HG03095 (cell line): Measurements from ENCODE around the gene CD38.
"Not testable (repeated sequence)": the region's sequence is repeated elsewhere in the genome, so short reads cannot be mapped to it uniquely, and the experiment has no call there.

Experiments
- ATAC-seq: cut with Tn5 transposase; IDR thresholded peaks from one replicate; pipeline ENCODE4 v1.9.1; 2021; ENCODE audit warnings: moderate library complexity; ENCODE audit not compliant: unreplicated experiment

The CD38 gene

DNA sequence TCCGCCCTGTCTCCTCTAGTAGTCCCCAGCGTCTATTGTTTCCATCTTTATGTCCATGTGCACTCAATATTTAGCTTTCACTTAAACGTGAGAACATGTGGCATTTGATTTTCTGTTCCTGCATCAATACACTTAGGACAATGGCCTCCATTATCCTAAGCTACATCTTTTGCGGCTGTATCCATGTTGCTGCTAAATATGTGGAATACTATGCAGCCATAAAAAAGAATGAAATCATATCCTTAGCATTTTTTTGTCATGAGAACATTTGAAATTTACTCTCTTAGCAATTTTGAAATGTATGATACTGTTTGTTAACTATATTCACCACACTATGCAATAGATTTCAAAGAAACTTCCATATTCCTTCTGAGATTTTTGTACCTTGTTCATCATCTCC is 19.8 kb upstream of the CD38 start:
- ATAC-seq = no peak

DNA sequence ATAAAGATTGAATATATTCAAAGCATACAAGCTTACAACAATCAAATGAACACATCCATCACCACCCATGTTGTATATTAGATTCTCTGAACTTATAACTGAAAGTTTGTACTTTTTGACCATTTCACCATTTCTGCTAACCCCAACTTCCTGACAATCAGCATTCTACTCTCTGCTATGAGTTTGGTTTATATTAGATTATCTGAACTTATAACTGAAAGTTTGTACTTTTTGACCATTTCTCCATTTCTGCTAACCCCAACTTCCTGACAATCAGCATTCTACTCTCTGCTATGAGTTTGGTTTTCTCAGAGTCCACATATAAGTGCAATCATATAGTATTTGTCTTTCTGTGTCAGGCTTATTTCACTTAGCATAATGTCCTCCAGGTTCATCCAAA is 15.7 kb upstream of the CD38 start:
- not testable (repeated sequence) for ATAC-seq

DNA sequence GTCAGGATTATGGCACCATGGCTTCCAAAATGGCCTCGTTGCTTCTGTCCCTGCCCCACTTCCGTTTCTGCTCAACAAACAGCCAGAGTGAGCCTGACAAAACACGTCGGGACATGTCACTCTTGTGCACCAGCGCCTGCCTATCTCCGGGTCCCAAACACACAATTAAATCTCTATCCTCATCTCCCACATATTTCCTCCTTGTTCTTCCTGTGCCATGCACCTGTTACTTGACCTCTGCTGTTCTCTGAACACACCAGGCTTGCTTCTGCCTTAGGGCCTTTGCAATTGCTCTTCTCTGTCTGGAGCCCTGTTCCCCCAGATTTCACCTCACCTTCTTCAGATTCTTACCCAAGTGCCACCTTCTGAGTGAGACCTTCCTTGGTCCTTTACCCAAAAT is 12.7 kb upstream of the CD38 start:
- no peak for ATAC-seq

DNA sequence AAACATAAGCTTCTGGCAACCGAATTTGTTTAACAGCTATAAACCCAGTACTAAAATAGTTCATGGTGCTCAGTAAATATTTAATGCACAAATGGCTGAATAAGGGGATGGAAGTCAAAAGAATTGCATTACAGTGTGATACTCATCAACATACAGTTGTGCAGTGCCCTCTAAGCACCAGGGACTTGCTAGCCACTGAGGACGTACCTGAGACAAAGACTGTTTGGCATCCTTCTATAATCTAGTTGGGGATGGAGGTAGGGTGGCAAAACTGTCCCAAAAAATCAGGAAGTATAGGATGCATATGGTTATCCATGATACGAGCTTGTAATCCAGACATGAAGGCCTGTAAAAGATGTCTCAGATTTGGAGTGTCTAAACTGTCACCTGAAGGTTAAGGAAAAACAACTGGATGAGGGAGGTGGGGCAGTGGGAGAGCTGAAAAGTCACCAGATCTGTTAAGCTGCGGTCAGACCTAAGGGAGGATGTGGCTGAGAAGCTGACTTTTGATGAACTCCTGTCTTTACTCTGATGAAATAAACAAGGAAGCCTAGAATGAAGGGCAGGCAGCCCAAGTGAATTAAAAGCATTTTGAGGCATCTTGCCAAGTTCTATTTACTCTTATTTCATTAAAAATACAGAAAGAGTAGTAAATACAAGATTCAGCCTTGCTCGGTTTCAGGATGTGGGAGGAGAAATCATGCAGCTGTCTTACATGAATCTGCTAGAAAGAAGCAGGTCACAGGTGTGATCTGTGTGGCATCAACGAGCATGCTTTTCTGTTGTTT is 12.0 kb upstream of the CD38 start:
- ATAC-seq = peak; percentile 61

DNA sequence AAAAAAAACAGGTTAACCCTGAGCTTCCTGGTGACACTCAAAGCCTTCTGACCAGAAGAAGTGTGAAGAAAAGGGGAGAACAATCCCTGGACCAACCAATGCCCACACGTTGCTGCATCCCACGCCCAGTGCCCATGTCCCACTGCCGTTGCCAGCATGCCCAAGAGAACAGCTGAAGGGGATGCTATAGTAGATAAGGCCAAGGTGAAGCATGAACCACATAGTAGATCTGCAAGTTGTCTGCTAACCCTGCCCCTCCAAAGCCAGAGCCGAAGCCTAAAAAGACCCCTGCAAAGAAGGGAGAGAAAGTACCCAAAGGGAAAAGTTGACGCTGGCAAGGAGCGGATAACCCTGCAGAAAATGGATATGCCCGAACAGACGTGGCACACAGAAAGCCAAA is 11.3 kb upstream of the CD38 start:
- ATAC-seq = no peak

DNA sequence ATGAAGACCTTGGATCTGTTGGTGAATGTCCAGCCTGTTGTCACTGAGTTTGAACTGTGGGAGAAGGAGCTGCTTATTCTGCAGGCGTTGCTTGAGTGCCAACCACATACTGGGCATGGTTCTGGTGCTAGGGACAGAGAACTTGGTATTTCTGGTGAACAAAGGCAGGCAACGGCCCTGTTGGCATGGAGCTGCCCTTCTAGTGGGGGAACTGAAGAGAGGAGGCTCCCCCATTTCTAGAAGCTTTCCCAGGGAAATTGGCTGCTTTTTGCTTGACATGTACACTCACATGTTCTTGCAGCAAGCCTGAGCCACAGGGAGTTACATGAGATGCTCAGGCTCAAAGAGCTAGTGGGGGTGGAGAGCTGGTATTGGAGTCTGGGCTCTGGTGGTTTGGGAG is 8.9 kb upstream of the CD38 start:
- ATAC-seq = no peak

DNA sequence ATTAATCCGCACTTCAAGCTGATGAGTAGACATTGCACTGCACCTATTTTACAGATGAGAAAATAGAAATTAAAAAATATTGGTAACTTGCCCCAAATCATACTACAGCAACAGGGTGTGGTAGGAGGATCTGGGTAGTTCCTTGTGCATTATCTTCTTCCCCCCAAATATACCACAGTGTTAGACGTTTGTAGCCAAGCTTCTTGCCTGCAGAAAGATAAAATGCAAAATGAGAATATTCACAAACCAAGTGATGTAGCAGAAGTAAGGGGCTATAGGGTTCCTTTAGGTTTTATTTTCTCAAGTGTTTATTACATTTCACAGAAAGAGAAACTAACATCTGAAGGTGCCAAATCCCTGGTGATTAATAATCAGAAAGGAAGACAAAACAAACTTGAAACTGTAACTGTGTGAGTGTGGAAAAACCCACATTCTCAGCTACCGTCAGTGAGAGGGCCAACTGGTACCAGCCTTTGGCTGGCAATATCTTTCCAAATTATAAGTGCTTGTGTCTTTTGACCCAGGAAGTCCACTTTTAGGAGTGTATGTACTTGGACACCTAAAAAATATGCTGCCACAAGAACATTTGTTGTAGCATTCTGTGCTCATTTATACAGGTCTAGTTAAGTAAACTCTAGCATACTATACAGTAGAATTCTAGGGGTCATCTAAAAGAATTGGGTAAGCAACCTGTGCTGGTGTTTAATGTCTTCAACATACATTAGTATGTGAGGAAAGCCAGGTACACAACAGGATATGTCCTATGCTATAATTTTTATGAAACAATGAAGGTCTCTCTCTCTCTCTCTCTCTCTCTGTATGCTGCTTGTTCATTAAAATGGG is 6.7 kb upstream of the CD38 start:
- ATAC-seq = peak; percentile 54

DNA sequence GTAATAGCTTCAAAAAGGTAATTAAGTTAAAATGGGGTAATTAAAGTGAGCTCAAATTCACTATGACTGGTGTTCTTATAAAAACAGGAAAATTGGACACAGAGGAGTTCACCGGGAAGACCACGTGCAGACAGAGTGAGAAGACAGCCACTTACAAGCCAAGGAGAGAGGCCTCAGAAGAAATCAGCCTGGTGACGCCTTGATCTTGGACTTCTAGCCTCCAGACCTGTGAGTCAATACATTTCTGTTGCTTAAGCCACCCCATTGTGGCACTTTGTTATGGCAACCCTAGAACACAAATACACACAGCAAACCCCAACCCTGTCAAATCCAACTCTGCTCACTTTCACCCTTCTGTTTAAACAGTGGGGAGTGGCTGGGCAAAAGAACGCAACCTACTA is 4.1 kb upstream of the CD38 start:
- ATAC-seq = no peak

DNA sequence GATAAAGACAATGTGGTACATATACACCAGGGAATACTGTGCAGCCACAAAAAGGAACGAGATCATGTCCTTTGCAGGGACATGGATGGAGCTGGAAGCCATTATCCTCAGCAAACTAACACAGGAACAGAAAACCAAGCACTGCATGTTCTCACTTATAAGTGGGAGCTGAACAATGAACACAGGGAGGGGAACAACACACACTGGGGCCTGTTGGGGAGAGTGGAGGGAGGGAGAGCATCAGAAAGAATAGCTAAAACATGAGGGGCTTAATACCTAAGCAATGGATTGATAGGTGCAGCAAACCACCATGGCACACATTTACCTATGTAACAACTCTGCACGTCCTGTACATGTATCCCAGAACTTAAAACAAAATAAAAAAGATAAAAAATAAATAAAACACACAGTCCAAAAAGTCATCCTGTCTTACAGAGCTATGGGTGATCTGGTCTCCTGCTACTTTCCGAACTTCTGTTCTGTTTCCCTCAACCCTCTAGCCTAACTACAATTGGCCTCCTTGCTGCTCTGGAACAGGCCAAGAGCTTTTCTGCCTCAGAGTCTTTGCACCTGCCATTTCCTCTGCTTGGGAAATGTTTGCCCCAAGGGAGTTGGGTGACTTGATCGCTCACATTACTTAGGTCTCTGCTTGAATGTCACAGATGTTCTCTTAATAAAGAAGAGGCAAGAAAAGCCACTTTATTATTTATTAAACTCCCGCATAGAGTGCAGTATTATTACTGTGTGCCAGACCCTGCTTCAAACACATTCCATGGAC is 1.1 kb upstream of the CD38 start:
- no peak for ATAC-seq

DNA sequence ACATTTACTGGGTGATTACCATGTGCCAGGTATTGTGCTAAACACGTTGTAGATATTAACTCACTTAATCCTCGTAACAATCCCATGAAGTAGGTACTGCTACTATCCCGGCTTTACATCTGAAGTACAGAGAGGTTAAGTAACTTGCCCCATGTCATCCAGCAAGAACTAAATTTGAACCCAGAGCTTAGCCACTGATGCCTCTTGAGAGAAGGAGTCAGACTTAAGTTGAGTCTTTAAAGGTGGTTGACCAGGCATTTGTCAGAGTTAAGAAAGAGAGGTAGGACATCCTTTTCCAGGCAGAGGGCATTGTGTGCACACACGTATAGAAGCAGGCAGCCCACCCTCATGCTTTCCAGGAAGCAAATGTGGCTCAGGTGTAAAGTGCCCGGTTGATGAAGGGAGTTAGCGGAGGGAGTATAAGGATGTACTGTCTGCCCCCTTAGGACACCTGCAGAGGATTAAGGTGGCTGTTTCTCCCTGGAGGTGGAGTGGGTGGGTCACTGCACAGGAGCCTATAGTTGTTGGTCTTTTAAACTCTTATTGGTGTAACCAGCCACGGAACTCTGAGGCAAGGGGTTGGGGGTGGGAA is 335 bp upstream of the CD38 start:
- no peak for ATAC-seq

DNA sequence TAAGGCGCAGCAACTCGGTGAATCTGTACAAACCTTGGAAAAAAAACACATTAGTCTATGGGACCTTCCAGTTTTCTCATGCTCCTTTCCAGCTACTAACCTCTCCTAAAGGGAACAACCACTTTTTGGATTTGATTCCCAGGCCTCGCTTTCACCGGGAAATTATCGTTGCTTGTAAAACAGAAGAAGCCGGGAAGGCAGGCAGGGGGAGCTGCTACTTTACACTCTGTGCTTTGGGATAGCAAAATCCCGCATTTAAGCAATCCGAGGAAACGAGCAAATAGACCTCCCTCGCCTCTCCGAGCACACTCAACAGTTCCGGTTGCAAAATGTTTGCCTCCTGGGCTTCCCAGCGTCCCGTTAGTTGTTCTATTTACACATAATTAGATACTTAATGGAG is 1.2 kb downstream of the CD38 start:
- no peak for ATAC-seq

DNA sequence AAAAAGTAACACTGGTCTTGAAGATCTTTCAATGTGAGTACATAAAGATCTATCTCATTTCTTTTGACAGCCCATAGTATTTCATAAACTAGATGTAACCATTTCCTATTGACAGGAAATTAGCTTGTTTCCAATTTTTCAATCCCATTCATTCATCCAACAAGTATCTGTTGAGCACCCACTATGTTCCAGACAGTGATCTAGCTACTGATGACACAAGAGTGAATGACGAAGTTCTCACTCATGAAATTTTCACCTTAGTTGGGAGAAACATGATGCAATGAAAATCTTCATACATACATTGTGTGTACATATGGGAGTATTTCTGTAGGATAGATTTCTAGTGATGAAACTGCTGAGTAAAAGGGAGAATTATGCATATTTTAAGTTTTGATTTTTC is 1.7 kb downstream of the CD38 start:
- no peak for ATAC-seq

DNA sequence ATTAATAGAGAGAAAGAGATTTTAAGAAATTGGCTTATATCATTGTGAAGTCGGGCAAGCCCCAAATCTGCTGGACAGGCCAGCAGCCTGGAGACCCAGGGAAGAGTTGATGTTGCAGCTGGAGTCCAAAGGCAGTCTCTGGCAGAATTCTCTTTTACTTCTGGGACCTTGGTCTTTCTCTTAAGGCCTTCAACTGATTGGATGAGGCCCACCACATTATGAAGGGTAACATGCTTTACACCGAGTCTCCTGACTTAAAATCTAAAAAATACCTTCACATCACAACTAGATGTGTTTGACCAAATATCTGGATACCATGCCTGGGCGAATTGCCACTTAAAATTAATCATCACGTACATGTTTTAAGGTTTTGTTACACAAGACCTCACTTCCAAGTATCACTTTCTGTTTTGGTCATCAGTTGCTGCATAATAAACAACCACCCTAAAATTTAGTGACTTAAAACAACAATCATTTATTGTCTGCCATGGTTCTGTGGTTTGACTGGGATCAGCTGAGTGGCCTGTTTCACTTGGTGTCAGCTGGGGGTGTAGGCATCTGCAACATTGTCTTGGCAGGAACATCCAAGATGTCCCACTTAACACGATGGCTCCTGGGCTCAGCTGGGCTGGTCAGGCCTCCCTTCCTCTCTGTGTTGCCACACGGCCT is 3.4 kb downstream of the CD38 start:
- peak; percentile 18 for ATAC-seq

DNA sequence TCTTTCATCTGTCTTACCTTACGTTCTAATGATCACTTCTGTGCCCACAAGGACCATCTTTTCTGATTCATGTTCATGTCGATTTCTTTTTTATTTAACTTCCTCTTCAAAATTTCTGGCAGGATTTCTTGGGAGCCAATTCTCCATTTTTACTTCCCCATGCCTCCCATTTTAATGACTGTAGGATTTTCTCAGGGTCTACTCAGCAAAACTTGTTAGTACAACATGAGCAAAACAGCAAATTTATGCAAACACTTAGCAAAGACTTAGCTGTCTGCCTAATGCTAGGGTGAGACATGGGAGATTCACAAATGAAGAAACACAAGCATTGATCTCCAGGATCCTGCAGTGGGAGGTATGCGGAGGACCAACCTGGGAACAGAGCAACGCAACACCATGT is 5.5 kb downstream of the CD38 start:
- no peak for ATAC-seq

DNA sequence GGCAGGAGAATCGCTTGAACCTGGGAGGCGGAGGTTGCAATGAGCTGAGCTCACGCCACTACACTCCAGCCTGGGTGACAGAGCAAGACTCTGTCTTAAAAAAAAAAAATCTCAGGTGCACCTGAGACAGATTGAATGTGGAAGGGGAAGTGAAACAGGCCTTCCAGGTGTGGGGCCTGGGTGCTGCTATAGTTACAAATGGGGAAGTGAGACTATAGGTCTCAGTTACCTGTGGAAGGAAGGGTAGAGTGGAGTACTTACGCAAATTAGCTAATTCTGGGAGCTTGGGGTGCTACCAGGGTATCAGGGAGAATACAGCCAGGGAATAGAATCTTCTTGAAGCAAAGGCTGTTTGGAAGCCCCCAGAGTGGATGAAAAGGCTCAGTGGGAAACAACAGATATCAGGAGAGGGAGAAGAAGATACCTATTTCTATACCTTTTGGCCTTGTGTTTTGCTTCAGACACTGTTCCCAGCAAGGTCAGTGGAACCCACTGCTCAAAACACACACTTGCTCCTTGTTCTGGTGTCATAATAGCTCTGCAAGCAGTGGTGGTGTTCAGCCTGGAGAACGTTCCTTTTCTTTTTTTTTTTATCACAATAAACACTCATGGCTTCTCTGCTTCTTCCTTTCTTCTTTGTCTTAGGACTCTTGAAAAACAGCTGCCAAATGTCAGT is 7.0 kb downstream of the CD38 start:
- ATAC-seq = peak; percentile 84

DNA sequence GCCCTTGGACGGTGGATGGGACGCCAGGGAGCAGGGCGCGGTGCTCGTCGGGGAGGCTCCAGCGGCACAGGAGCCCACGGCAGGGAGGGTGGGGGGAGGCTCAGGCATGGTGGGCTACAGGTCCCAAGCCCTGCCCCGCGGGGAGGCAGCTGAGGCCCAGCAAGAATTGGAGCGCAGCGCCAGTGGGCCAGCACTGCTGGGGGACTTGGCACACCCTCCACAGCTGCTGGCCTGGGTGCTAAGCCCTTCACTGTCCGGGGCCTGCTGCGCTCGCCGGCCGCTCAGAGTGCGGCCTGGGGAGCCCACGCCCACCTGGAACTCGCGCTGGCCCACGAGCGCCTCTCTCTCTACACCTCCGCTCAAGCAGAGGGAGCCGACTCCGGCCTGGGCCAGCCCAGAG is 8.6 kb downstream of the CD38 start:
- ATAC-seq = no peak

DNA sequence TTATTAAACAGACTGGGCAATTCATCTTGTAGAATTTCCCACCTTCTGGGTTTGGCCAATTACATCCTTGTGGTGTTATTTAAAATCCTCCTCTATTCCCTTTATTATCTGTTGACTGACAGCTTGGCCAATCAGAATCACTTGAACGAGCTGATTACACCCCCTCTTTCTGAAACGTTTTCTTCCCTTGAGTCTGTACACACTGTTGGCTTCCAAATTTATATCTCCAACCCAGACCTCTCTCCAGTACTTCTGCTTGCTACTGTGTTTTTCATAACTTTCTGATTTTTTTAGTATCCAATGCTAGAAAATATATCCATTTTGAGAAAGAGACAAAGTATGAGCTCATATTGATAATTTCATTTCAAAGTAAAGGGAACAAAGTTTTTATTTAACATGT is 14.8 kb downstream of the CD38 start:
- no peak for ATAC-seq

DNA sequence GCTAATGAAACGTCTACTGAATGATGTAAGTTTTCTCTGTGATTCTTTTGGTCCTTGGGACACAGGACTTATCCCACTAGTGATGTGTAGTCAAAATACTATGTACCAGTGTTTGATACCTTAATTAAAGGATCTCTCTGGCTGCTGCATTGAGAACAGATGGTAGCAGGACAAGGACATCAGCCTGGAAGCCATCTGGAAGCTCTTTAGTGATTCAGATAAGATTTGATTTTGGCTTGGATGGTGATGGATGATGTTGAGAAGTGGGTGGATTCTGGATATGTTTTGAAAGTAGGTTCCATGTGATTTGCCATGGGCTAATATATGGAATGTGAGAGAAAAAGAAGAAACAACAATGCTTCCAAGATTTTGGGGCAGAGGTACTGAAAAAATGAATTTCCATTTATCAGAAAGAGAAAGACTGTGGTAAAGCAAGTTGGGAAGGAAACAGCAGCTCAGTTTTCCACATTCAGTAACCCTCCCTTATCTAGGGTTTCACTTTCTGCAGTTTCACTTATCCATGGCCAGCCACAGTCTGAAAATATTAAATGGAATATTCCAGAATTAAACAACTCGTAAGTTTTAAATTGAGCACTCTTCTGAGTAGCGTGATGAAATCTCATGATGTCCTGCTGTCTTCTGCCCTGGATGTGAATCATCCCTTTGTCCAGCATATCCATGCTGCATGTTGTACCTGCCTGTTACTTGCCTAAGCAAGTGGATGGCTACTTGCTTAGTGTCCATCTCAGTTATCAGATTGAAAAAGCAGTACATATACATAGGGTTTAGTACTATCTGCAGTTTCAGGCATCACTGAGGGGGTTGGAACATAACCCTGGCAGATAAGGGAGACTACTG is 15.6 kb downstream of the CD38 start:
- no peak for ATAC-seq

DNA sequence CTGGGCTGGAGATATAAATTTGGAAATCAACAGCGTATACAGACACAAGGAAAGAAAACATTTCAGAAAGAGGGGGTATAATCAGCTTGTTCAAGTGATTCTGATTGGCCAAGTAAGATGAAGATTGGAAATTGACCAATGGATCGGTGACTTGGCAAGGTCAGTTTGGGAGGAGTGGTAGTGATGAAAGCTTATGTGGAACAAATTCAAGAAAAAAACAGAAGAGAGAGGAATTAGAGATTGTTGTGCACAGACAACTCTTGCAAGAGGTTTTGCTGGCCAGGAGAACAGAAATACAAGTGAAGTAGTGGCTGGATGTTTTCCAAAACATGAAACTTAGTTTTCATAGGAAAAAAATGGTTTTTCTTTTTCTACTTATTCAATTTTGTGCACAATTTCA is 16.3 kb downstream of the CD38 start:
- no peak for ATAC-seq
